T-cell (primary cell): Measurements from ENCODE around the gene HSP90AA1. TPM values are rescaled to one million over a fixed set of nuclear protein-coding genes. Genes with fewer than 3 reads are reported as not detected.

ENCODE experiments used
- ATAC-seq, 4 experiments: fragments of 200-7000 bp in 3 of 4; fragments of 150-1000 bp in 1 of 4; cut with Tn5 transposase; replicated peaks in 1 of 4; 1 replicate in 3 of 4; 2 replicates in 1 of 4; pipeline ENCODE4 v1.10.0; 2021; ENCODE audit warnings: moderate library complexity in 3 of 4, mild to moderate bottlenecking in 2 of 4, moderate number of reproducible peaks in 1 of 4
- CTCF ChIA-PET, 2 donors: fragments of 300-600 bp; sonication (Branson Sonifier 250); formaldehyde crosslinking; loops; one replicate each; lab custom pipeline; 2022; ENCODE audit warnings: antibody characterized with exemption in 2 of 2; lab: Charles Lee
- POLR2A ChIA-PET, 2 donors: fragments of 300-600 bp; sonication (Branson Sonifier 250); formaldehyde crosslinking; loops; one replicate each; lab custom pipeline; 2022; ENCODE audit warnings: antibody characterized with exemption in 2 of 2; lab: Charles Lee
- DNase-seq, 35 experiments: peaks; one replicate each; pipeline versions ENCODE4 v3.0.0 to v3.0.0-alpha.2; 2013 to 2023
- H3K27ac ChIP-seq: one replicate; pipeline ENCODE4 v1.5.1; 2013; ENCODE audit warnings: low read length
- H3K27me3 ChIP-seq, 2 experiments: replicated peaks in 1 of 2; 1 replicate in 1 of 2; 2 replicates in 1 of 2; pipeline versions ENCODE4 v1.6.1 to v1.7.0; 2013; ENCODE audit warnings: low read length in 1 of 2, mixed read lengths in 1 of 2; ENCODE audit not compliant: control insufficient read depth in 2 of 2, insufficient read depth in 2 of 2; ENCODE audit errors: extremely low read depth in 1 of 2
- H3K36me3 ChIP-seq, 2 donors: 1 replicate in 1 of 2; 2 replicates in 1 of 2; pipeline versions ENCODE4 v1.6.1 to v1.7.0; 2013; ENCODE audit warnings: low read length in 1 of 2; ENCODE audit not compliant: control insufficient read depth in 2 of 2, insufficient read depth in 1 of 2; ENCODE audit errors: extremely low read depth in 1 of 2
- H3K4me1 ChIP-seq, 2 experiments: 1 replicate in 1 of 2; 2 replicates in 1 of 2; pipeline versions ENCODE4 v1.6.1 to v1.7.0; 2013; ENCODE audit warnings: low read length in 2 of 2, mixed read lengths in 1 of 2; ENCODE audit not compliant: insufficient read depth in 2 of 2, control insufficient read depth in 1 of 2; ENCODE audit errors: extremely low read depth in 1 of 2
- H3K4me3 ChIP-seq, 2 donors: 1 replicate in 1 of 2; 2 replicates in 1 of 2; pipeline versions ENCODE4 v1.5.1 to v1.7.0; 2013; ENCODE audit warnings: mild to moderate bottlenecking in 2 of 2, low read length in 1 of 2, moderate library complexity in 1 of 2; ENCODE audit not compliant: control insufficient read depth in 1 of 2; ENCODE audit errors: extremely low read depth in 1 of 2
- H3K9me3 ChIP-seq: 2 replicates; pipeline ENCODE4 v1.7.0; 2013
- H3K27ac Mint-ChIP-seq, 2 donors: one replicate each; pipeline ENCODE4 v1.8.0; 2020 to 2021; ENCODE audit warnings: mild to moderate bottlenecking in 2 of 2, mixed read lengths in 2 of 2
- H3K27me3 Mint-ChIP-seq, 2 donors: one replicate each; pipeline ENCODE4 v1.8.0; 2021 to 2022; ENCODE audit warnings: mixed read lengths in 2 of 2
- H3K36me3 Mint-ChIP-seq: one replicate; pipeline ENCODE4 v1.8.0; 2021; ENCODE audit warnings: mixed read lengths
- H3K4me1 Mint-ChIP-seq, 3 donors: one replicate each; pipeline ENCODE4 v1.8.0; 2020 to 2022; ENCODE audit warnings: mixed read lengths in 3 of 3, mild to moderate bottlenecking in 1 of 3
- H3K4me3 Mint-ChIP-seq, 3 donors: one replicate each; pipeline ENCODE4 v1.8.0; 2020 to 2022; ENCODE audit warnings: mild to moderate bottlenecking in 3 of 3, mixed read lengths in 3 of 3, moderate library complexity in 3 of 3
- H3K9me3 Mint-ChIP-seq, 3 donors: one replicate each; pipeline ENCODE4 v1.8.0; 2020 to 2022; ENCODE audit warnings: mixed read lengths in 3 of 3
- WGBS: methylation state at CpG from one replicate; pipeline ENCODE4 v1.1.5; 2013; ENCODE audit warnings: missing lambda C conversion rate; ENCODE audit not compliant: insufficient coverage; 5-methylcytosine and 5-hydroxymethylcytosine counted together
- total RNA-seq, 35 experiments: library from RNA in 6 of 35; stranded (reverse) in 6 of 35; fragments of 120-200 nt in 1 of 35; gene quantifications; one replicate each; pipeline versions ENCODE4 v1.2.1 to v1.2.4 and lab custom pipeline; 2013 to 2026

HSP90AA1 gene
- total RNA-seq, 5 donors from 2014 or later (not counting 1 experiment from before 2014, with no cell fraction given), result 230 to 471 (median 263) TPM

DNA sequence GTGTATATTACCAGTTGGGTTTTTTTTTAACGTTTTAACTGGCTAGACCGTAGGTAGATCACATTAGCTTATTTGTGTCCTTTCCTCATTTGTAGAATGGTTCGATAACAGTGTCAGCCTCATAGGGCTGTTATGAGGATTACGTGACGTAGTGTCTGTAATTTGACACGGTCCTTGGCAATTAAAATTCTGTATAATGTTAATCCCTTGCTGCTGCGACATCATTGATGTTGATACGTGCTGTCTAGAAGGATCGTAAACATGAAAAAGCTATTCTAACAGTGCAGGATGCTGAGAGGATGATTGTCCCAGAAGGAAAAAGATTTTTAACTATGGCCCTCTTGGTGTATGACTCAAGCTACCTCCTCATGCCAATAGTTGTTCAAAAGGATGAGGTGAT is 50.9 kb downstream of the HSP90AA1 start:
- Histone ChIP-seq H3K4me1 (no peaks in the 10 kb centered on the region), H3K4me3 (no peak overlapping the region), H3K27me3 (no peaks in the 10 kb centered on the region), H3K27ac (no peak overlapping the region), H3K36me3 (peaks cover 18 to 94% of the 10 kb centered on the region in 2 donors), H3K9me3 (no peaks in the 10 kb centered on the region)
- ATAC-seq, result no peak
- ChIA-PET POLR2A (no interaction called here), CTCF (no interaction called here)
- Mint-ChIP-seq H3K27me3 (no peaks in the 10 kb centered on the region), H3K27ac (no peak overlapping the region), H3K36me3 (peaks cover 60% of the 10 kb centered on the region), H3K4me3 (no peak overlapping the region), H3K4me1 (no peaks in the 10 kb centered on the region), H3K9me3 (no peaks in the 10 kb centered on the region)
- DNase-seq, result no peak
- WGBS, result 100% methylated on average over 6 of the region's 9 CpGs

DNA sequence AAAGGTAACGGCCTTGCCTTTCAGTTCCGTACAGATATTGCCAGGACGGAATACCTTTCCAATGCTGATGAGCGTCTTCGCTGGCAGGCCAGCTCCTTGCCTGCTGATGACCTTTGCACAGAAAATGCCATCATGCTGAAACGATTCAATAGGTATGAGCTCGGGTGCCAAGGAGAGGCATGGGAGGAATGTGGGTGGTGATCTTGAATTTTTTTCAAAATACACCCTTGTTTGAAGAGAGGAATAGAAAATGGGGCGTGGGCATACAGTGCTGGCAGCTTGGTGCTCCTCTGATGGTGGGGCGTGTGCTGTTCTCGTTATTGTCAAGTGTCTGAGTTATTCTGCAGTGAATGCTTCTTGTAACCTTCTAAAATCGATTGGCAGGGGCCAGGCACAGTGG is 52.5 kb downstream of the HSP90AA1 start:
- peaks cover 0 to 3% (median 0%) of the 10 kb centered on the region in 3 donors for H3K4me1 Mint-ChIP-seq
- ChIA-PET POLR2A (no interaction called here), CTCF (no interaction called here)
- ATAC-seq (no peak), DNase-seq (no peak)
- H3K9me3 ChIP-seq, result no peaks in the 10 kb centered on the region
- H3K27me3 ChIP-seq, result no peaks in the 10 kb centered on the region
- no peak overlapping the region for H3K4me3 ChIP-seq
- WGBS, result 96% methylated on average over 11 of the region's 11 CpGs
- H3K27ac ChIP-seq, result no peak overlapping the region
- no peaks in the 10 kb centered on the region for H3K4me1 ChIP-seq
- H3K9me3 Mint-ChIP-seq, result no peaks in the 10 kb centered on the region
- H3K4me3 Mint-ChIP-seq, result no peak overlapping the region
- peaks cover 60% of the 10 kb centered on the region for H3K36me3 Mint-ChIP-seq
- no peak overlapping the region for H3K27ac Mint-ChIP-seq
- H3K36me3 ChIP-seq, result peaks cover 10 to 94% of the 10 kb centered on the region in 2 donors
- no peaks in the 10 kb centered on the region for H3K27me3 Mint-ChIP-seq

DNA sequence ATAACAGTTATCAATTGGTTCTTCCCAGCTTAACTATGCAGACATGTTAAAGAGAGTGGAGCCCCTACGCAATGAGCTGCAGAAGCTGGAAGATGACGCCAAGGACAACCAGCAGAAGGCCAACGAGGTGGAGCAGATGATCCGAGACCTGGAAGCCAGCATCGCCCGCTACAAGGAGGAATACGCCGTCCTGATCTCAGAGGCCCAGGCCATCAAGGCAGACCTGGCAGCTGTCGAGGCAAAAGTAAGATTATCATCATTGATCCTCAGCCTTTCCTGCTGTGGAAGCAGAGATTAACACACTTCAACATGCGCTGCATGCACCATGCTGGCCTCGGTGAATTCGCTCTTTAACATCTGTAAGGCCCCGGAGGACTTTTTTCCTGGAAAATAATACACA is 53.6 kb downstream of the HSP90AA1 start:
- no peak overlapping the region for H3K27ac ChIP-seq
- H3K4me3 ChIP-seq, result no peak overlapping the region
- CTCF ChIA-PET, result interaction anchor here in 1 of 2 donors (0.5 kb wide), 1 partner anchor 38 kb away, joined by 3 read pairs; no protein-coding TSS in a partner anchor
- Mint-ChIP-seq H3K27me3 (no peaks in the 10 kb centered on the region), H3K27ac (no peak overlapping the region), H3K36me3 (peaks cover 61% of the 10 kb centered on the region), H3K9me3 (no peaks in the 10 kb centered on the region), H3K4me3 (no peak overlapping the region), H3K4me1 (peaks cover 0 to 6% (median 0%) of the 10 kb centered on the region in 3 donors)
- WGBS, result over 99% methylated on average over 9 of the region's 13 CpGs
- ATAC-seq, result no peak
- no peaks in the 10 kb centered on the region for H3K9me3 ChIP-seq
- no peak for DNase-seq
- POLR2A ChIA-PET, result no interaction called here
- H3K27me3 ChIP-seq, result no peaks in the 10 kb centered on the region
- H3K36me3 ChIP-seq, result peaks cover 10 to 94% of the 10 kb centered on the region in 2 donors
- H3K4me1 ChIP-seq, result no peaks in the 10 kb centered on the region

Other genes starting within 250 kb of the HSP90AA1 start
- 100 to 1,000 TPM; 271 to 310 (median 279) TPM for gene DYNC1H1, start 122.5 kb downstream of the HSP90AA1 start, total RNA-seq
- gene WDR20, start 52.9 kb upstream of the HSP90AA1 start, total RNA-seq, result 10 to 100 TPM; 38.9 to 53.1 (median 49.5) TPM
- gene MOK, start 218.1 kb upstream of the HSP90AA1 start, total RNA-seq, result 1 to 10 TPM in 3 of 5 donors, under 1 TPM in 2; 0.77 to 4.1 (median 1.9) TPM
- gene ZNF839, start 232.7 kb upstream of the HSP90AA1 start, total RNA-seq, result 10 to 100 TPM; 17.9 to 24.6 (median 19.9) TPM